Activated T-cell treated with anti-CD3 and anti-CD28 coated beads for 24 hours (primary cell): ENCODE measurements around the gene IL1RN.
A peak's percentile ranks its signal among the peaks of the same experiment; 100 is the strongest.

ENCODE experiments used
- DNase-seq: peaks from one replicate; pipeline ENCODE4 v3.0.0-alpha.2; 2020; ENCODE audit warnings: low read depth

IL1RN gene

GRCh38 chr2:113157118-113157896 lies 29.9 kb downstream of the IL1RN start:
- no peak for DNase-seq

- DNase-seq, result no peak
Measured at GRCh38 chr2:113157897-113158753, 30.7 kb downstream of the IL1RN start.

- DNase-seq, result no peak
Measured at GRCh38 chr2:113158884-113159553, 31.6 kb downstream of the IL1RN start.

- no peak for DNase-seq
Measured at GRCh38 chr2:113160248-113160647, 32.9 kb downstream of the IL1RN start.

GRCh38 chr2:113160962-113161361 lies 33.6 kb downstream of the IL1RN start:
- DNase-seq, result no peak

GRCh38 chr2:113162173-113162572 lies 34.8 kb downstream of the IL1RN start:
- DNase-seq, result no peak

- DNase-seq, result no peak
Measured at GRCh38 chr2:113162869-113163268, 35.5 kb downstream of the IL1RN start.

GRCh38 chr2:113164215-113164929 lies 37.0 kb downstream of the IL1RN start:
- no peak for DNase-seq

GRCh38 chr2:113164930-113165585 lies 37.7 kb downstream of the IL1RN start:
- no peak for DNase-seq

- no peak for DNase-seq
Measured at GRCh38 chr2:113166187-113166645, 38.8 kb downstream of the IL1RN start.

GRCh38 chr2:113167115-113167932 lies 39.9 kb downstream of the IL1RN start:
- DNase-seq, result no peak

- no peak for DNase-seq
Measured at GRCh38 chr2:113167962-113168340, 40.6 kb downstream of the IL1RN start.

GRCh38 chr2:113169002-113169530 lies 41.7 kb downstream of the IL1RN start:
- DNase-seq, result no peak

GRCh38 chr2:113169586-113169985 lies 42.2 kb downstream of the IL1RN start:
- DNase-seq, result no peak

GRCh38 chr2:113171334-113172075 lies 44.1 kb downstream of the IL1RN start:
- DNase-seq, result no peak

- DNase-seq, result no peak
Measured at GRCh38 chr2:113172721-113173541, 45.5 kb downstream of the IL1RN start.

- peak; percentile 84 for DNase-seq
Measured at GRCh38 chr2:113173542-113174375, 46.4 kb downstream of the IL1RN start, which contains the start of gene PSD4. Gene PSD4, plus strand, starts transcription at chr2:113173971. Its CDS starts 8,486 bp downstream, at chr2:113182457.

- DNase-seq, result no peak
Measured at GRCh38 chr2:113174376-113174750, 47.0 kb downstream of the IL1RN start.
